OCI-LY1 (cell line): Measurements from ENCODE around the gene FAM237A.

Experiments used
- H2AFZ ChIP-seq: fragments of 200-600 bp; sonication (generic), shearing (Covaris generic); 2 replicates; pipeline ENCODE4 v1.6.0; 2014; ENCODE audit warnings: antibody characterized with exemption, mild to moderate bottlenecking, low read length
- H3F3A ChIP-seq: fragments of 200-600 bp; sonication (generic), shearing (Covaris generic); 2 replicates; pipeline ENCODE4 v1.6.0; 2014; ENCODE audit warnings: mild to moderate bottlenecking, antibody characterized with exemption, low read length, moderate library complexity; ENCODE audit not compliant: insufficient read depth
- H3K27ac ChIP-seq: fragments of 200-600 bp; sonication (generic); 2 replicates; pipeline ENCODE4 v1.5.1; 2014; ENCODE audit warnings: low read length, mixed run types, mild to moderate bottlenecking, low read depth; ENCODE audit not compliant: poor library complexity, severe bottlenecking
- H3K27me3 ChIP-seq: fragments of 200-600 bp; sonication (generic); 2 replicates; pipeline ENCODE4 v1.6.0; 2014; ENCODE audit warnings: antibody characterized with exemption, mild to moderate bottlenecking, low read length, moderate library complexity; ENCODE audit not compliant: insufficient read depth
- H3K36me3 ChIP-seq: fragments of 200-600 bp; sonication (generic); 2 replicates; pipeline ENCODE4 v1.6.1; 2014; ENCODE audit warnings: mild to moderate bottlenecking, antibody characterized with exemption, low read length, moderate library complexity, mixed read lengths; ENCODE audit not compliant: insufficient read depth
- H3K4me1 ChIP-seq: fragments of 200-600 bp; sonication (generic); 2 replicates; pipeline ENCODE4 v1.5.1; 2014; ENCODE audit warnings: mild to moderate bottlenecking, low read length, moderate library complexity; ENCODE audit not compliant: insufficient read depth, severe bottlenecking
- H3K4me2 ChIP-seq: fragments of 200-600 bp; sonication (generic), shearing (Covaris generic); 2 replicates; pipeline ENCODE4 v1.6.1; 2014; ENCODE audit warnings: low read length
- H3K4me3 ChIP-seq: fragments of 200-600 bp; sonication (generic); 2 replicates; pipeline ENCODE4 v1.5.1; 2014; ENCODE audit warnings: low read length, low read depth, mild to moderate bottlenecking, mixed read lengths; ENCODE audit not compliant: poor library complexity, severe bottlenecking
- H3K79me2 ChIP-seq: fragments of 200-600 bp; shearing (Covaris generic); 2 replicates; pipeline ENCODE4 v1.6.1; 2016; ENCODE audit warnings: mixed run types, low read length, mixed read lengths; ENCODE audit not compliant: insufficient read depth
- H3K9ac ChIP-seq: fragments of 200-600 bp; sonication (generic), shearing (Covaris generic); 2 replicates; pipeline ENCODE4 v1.6.1; 2014; ENCODE audit warnings: mild to moderate bottlenecking, low read length, mixed read lengths
- H3K9me2 ChIP-seq: fragments of 200-600 bp; sonication (generic), shearing (Covaris generic); 2 replicates; pipeline ENCODE4 v1.6.1; 2014; ENCODE audit warnings: low read depth, mild to moderate bottlenecking, low read length, mixed read lengths
- H3K9me3 ChIP-seq: fragments of 200-600 bp; shearing (Covaris generic); 2 replicates; pipeline ENCODE4 v1.6.1; 2014; ENCODE audit warnings: low read length, mixed read lengths
- H4K20me1 ChIP-seq: fragments of 200-600 bp; sonication (generic), shearing (Covaris generic); 2 replicates; pipeline ENCODE4 v1.6.0; 2016; ENCODE audit warnings: mild to moderate bottlenecking, low read length; ENCODE audit not compliant: insufficient read depth
- EZH2 ChIP-seq: fragments of 200-600 bp; sonication (generic), shearing (Covaris generic); IDR thresholded peaks from 2 replicates; pipeline ENCODE4 v1.8.0; 2017; ENCODE audit warnings: borderline replicate concordance, mixed run types, mild to moderate bottlenecking, antibody characterized with exemption, low read length, moderate library complexity, mixed read lengths
- TF ChIP-seq, protein P1 (sequence below): fragments of 200-600 bp; sonication (generic), shearing (Covaris generic); IDR thresholded peaks from 2 replicates; pipeline ENCODE4 v1.5.1; 2017; ENCODE audit warnings: mild to moderate bottlenecking, antibody characterized with exemption, low read length, moderate library complexity, mixed read lengths

FAM237A gene

DNA sequence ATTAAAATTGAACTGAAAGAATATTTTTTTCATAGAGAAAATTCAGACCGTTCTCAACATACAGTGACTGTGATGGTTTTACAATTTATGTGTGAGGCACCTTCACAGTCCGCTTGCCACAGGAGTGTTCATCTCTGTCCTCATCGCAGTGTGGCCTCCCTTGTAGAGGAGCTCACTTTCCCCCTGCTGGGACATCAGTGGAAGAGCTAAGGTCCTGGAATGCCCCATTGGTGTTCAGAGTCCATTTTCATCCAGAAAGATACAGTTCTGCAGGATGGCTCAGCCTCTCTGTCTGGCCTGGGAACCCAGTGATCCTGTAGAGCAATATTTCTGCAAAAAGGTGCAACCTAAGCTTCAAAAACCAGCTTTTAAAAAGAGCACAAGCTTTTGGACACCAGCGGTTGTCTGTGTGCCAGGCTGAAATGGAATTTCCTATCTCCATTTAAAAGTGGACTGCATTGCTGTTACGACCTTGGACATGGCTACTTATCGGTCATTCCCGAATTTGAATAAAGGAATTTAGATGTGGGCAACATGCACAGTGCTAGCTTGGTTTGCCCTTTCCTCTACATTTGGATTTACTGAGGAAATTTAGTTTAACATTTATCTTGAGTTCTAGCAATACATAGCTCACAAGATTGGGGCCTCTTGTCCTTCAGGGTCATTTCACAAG, 26.7 kb upstream of the FAM237A start:
- Histone ChIP-seq H4K20me1 (no peaks in the 10 kb centered on the region), H3K27ac (no peak overlapping the region), H3K4me3 (no peak overlapping the region), H3K9me3 (no peaks in the 10 kb centered on the region), H3K4me1 (no peaks in the 10 kb centered on the region), H3K79me2 (no peaks in the 10 kb centered on the region), H3K27me3 (no peaks in the 10 kb centered on the region), H3K36me3 (no peaks in the 10 kb centered on the region), H2AFZ (no peak overlapping the region), H3K9me2 (no peaks in the 10 kb centered on the region), H3K9ac (no peak overlapping the region), H3K4me2 (no peak overlapping the region), H3F3A (no peaks in the 10 kb centered on the region)
- TF ChIP-seq EZH2 = no peak
- TF ChIP-seq, protein P1, sequence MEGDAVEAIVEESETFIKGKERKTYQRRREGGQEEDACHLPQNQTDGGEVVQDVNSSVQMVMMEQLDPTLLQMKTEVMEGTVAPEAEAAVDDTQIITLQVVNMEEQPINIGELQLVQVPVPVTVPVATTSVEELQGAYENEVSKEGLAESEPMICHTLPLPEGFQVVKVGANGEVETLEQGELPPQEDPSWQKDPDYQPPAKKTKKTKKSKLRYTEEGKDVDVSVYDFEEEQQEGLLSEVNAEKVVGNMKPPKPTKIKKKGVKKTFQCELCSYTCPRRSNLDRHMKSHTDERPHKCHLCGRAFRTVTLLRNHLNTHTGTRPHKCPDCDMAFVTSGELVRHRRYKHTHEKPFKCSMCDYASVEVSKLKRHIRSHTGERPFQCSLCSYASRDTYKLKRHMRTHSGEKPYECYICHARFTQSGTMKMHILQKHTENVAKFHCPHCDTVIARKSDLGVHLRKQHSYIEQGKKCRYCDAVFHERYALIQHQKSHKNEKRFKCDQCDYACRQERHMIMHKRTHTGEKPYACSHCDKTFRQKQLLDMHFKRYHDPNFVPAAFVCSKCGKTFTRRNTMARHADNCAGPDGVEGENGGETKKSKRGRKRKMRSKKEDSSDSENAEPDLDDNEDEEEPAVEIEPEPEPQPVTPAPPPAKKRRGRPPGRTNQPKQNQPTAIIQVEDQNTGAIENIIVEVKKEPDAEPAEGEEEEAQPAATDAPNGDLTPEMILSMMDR = no peak

DNA sequence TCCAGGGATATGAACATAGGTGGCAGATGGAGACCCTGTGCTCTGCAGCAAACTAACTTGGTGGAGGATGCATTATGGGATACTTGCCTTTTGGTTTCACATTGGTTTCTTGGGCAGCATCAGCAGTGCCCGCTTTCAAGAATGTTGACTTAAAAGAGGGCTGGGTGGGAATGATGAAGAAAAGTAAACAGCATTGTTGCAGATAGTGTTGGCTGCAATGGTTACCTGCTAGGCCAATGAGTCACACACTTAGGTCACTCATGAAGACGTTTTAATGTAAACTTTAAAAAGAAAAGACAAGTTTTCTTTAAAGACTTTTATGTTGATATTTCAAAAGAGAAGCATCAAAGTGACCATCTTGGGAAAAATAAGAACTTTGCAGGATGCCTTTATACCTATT, 26.1 kb upstream of the FAM237A start:
- no peak overlapping the region for H3K4me2 ChIP-seq
- no peak overlapping the region for H3K9ac ChIP-seq
- H3K4me3 ChIP-seq = no peak overlapping the region
- H3K79me2 ChIP-seq = no peaks in the 10 kb centered on the region
- no peaks in the 10 kb centered on the region for H3K27me3 ChIP-seq
- no peaks in the 10 kb centered on the region for H3K9me2 ChIP-seq
- no peak overlapping the region for H2AFZ ChIP-seq
- no peaks in the 10 kb centered on the region for H4K20me1 ChIP-seq
- TF ChIP-seq EZH2 = no peak
- TF ChIP-seq, protein P1 = no peak
- no peaks in the 10 kb centered on the region for H3F3A ChIP-seq
- no peaks in the 10 kb centered on the region for H3K4me1 ChIP-seq
- H3K27ac ChIP-seq = no peak overlapping the region
- no peaks in the 10 kb centered on the region for H3K36me3 ChIP-seq
- H3K9me3 ChIP-seq = no peaks in the 10 kb centered on the region

DNA sequence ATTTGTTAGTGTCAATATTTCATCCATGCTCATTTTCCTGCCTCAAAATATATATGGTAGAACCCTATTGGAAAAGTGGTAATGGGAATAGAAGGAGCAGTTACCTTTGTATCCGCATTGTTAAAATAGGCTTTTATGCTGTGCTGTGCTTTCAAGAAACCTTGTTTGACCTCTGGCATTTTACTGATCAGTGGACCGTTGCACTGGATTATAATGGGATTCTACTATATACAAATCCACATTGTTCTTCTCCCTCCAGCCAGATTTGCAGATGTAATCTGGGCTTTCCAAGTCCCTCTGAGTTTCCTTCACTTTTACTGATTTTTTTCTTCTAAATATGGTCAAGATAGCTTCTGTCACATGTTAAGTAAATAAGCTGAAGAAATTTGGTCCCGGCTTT, 23.3 kb upstream of the FAM237A start:
- H3K9me3 ChIP-seq = no peaks in the 10 kb centered on the region
- no peaks in the 10 kb centered on the region for H3K27me3 ChIP-seq
- H3K79me2 ChIP-seq = no peaks in the 10 kb centered on the region
- no peak overlapping the region for H3K9ac ChIP-seq
- H3K4me3 ChIP-seq = no peak overlapping the region
- H3K9me2 ChIP-seq = no peaks in the 10 kb centered on the region
- no peaks in the 10 kb centered on the region for H4K20me1 ChIP-seq
- H3K36me3 ChIP-seq = no peaks in the 10 kb centered on the region
- TF ChIP-seq, protein P1 = no peak
- H3F3A ChIP-seq = no peaks in the 10 kb centered on the region
- no peaks in the 10 kb centered on the region for H3K4me1 ChIP-seq
- H3K27ac ChIP-seq = no peak overlapping the region
- no peak overlapping the region for H2AFZ ChIP-seq
- no peak overlapping the region for H3K4me2 ChIP-seq
